Mucosa of descending colon (tissue), 3 donors: ENCODE data around the gene SCEL. TPM values are rescaled to one million over a fixed set of nuclear protein-coding genes. Genes with fewer than 3 reads are reported as not detected.

Experiments used
- ATAC-seq: fragments of 200-7000 bp; cut with Tn5 transposase; one replicate; pipeline ENCODE4 v1.9.1; 2020; ENCODE audit warnings: mild to moderate bottlenecking, moderate library complexity
- DNase-seq, 3 donors: peaks; one replicate each; pipeline ENCODE4 v3.0.0-alpha.2; 2020
- H3K36me3 ChIP-seq: fragments of 200-600 bp; one replicate; pipeline ENCODE4 v1.8.0; 2021; ENCODE audit warnings: low read depth, mild to moderate bottlenecking
- H3K4me1 ChIP-seq: fragments of 200-600 bp; one replicate; pipeline ENCODE4 v1.8.0; 2021; ENCODE audit warnings: low read depth, mild to moderate bottlenecking
- H3K4me3 ChIP-seq: fragments of 200-600 bp; one replicate; pipeline ENCODE4 v1.8.0; 2021; ENCODE audit warnings: mild to moderate bottlenecking
- H3K9me3 ChIP-seq: fragments of 200-600 bp; one replicate; pipeline ENCODE4 v1.8.0; 2021; ENCODE audit warnings: mild to moderate bottlenecking
- CTCF ChIP-seq: fragments of 200-600 bp; IDR thresholded peaks from one replicate; pipeline ENCODE4 v1.8.0; 2022; ENCODE audit warnings: antibody characterized with exemption, mild to moderate bottlenecking
- intact Hi-C, 2 donors: fragments of 100-400 bp; cut with DNase I in 1 of 2; cut with micrococcal nuclease in 1 of 2; formaldehyde crosslinking; loops; one replicate each; pipeline versions ENCODE4 v1.11.0 to v1.11.1; 2022; cut with DNase I, micrococcal nuclease
- total RNA-seq, 3 donors: library from RNA; stranded (reverse); fragmentation: NEBNext Ultra II Directional in 2 of 3; extraction: Animal tissue kit (Norgen Biotek cat#: 25700) in 2 of 3; gene quantifications; one replicate each; pipeline versions ENCODE4 v1.2.1 to v1.2.4, GENCODE V29; 2021 to 2023
- donor health status: DM: no; HTN: no; CAD: no; lungs with moderate emphysema.
- donor health status: DM: no; HTN: no; CAD: no.
- donor health status: DM: no; HTN: yes; CAD: no.

SCEL gene
- total RNA-seq, 3 donors from 2014 or later, result 0.19 to 1.9 (median 1.4) TPM

- intact Hi-C loops, result no loop called here
- no peak for ATAC-seq
Observed at GRCh38 chr13:77545626-77546412, 10.3 kb downstream of the SCEL start.

GRCh38 chr13:77548095-77548494 is 12.6 kb downstream of the SCEL start:
- Histone ChIP-seq H3K36me3 (no peaks in the 10 kb centered on the region), H3K4me1 (no peaks in the 10 kb centered on the region), H3K9me3 (no peaks in the 10 kb centered on the region), H3K4me3 (no peak overlapping the region)
- no peak for TF ChIP-seq CTCF
- ATAC-seq, result no peak
- intact Hi-C loops, result no loop called here
- DNase-seq, result no peak

More at GRCh38 chr13:77545626-77546412, 10.3 kb downstream of the SCEL start:
- H3K36me3 ChIP-seq, result no peaks in the 10 kb centered on the region
- DNase-seq, result no peak
- no peaks in the 10 kb centered on the region for H3K4me1 ChIP-seq
- H3K4me3 ChIP-seq, result no peak overlapping the region
- no peak for TF ChIP-seq CTCF
- no peaks in the 10 kb centered on the region for H3K9me3 ChIP-seq

GRCh38 chr13:77548594-77548993 is 13.1 kb downstream of the SCEL start:
- DNase-seq (no peak), ATAC-seq (no peak)
- intact Hi-C loops, result no loop called here
- Histone ChIP-seq H3K36me3 (no peaks in the 10 kb centered on the region), H3K4me3 (no peak overlapping the region), H3K4me1 (no peaks in the 10 kb centered on the region), H3K9me3 (no peaks in the 10 kb centered on the region)
- no peak for TF ChIP-seq CTCF

GRCh38 chr13:77554069-77554468 is 18.6 kb downstream of the SCEL start:
- H3K36me3 ChIP-seq, result no peaks in the 10 kb centered on the region
- TF ChIP-seq CTCF, result no peak
- H3K4me3 ChIP-seq, result no peak overlapping the region
- intact Hi-C loops, result no loop called here
- no peaks in the 10 kb centered on the region for H3K9me3 ChIP-seq
- ATAC-seq (no peak), DNase-seq (no peak)
- H3K4me1 ChIP-seq, result no peaks in the 10 kb centered on the region

GRCh38 chr13:77555246-77555645 is 19.7 kb downstream of the SCEL start:
- Histone ChIP-seq H3K9me3 (no peaks in the 10 kb centered on the region), H3K4me3 (no peak overlapping the region), H3K36me3 (no peaks in the 10 kb centered on the region), H3K4me1 (no peaks in the 10 kb centered on the region)
- intact Hi-C loops, result no loop called here
- TF ChIP-seq CTCF, result no peak
- DNase-seq, result no peak
- no peak for ATAC-seq
